ENCODE data around the gene AKAP5. TPM values are rescaled to one million over a fixed set of nuclear protein-coding genes. Genes with fewer than 3 reads are reported as not detected.
A peak's percentile ranks its signal among the peaks of the same experiment; 100 is the strongest.

Gene AKAP5
- total and polyA plus RNA-seq, 2 experiments from 2014 or later, result 1.0 to 3.4 TPM

DNA sequence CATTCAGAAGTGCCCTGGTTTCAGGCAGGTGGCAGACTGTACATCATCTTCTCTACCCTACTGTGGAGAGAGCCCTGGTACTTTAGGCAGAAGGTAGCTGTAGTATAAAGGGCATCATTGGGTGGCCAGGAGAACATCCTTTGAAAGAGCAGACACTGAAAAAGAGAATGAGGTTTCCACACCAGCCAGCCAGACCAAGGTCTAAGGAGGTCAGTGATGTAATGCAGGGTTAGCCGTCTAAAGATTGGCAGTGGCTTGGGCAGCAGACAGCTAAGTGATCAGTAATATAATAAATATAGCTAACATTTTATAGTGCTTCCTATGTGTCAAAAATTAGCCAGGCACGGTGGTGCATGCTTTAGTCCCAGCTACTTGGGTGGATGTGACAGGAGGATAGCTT lies 26.3 kb downstream of the AKAP5 start:
- H3K4me3 Mint-ChIP-seq, result no peak overlapping the region
- no peaks in the 10 kb centered on the region for H3K4me1 Mint-ChIP-seq
- peaks cover 13% of the 10 kb centered on the region for H3K36me3 ChIP-seq (ENCODE audit: insufficient read depth)
- no peak overlapping the region for H3K4me3 ChIP-seq
- no peak for TF ChIP-seq ZNF462 (CRISPR knock-in tag; IDR thresholded peaks at IDR 0.05)
- TF ChIP-seq ZNF331 (CRISPR knock-in tag; IDR thresholded peaks at IDR 0.05; ENCODE audit: low read depth), result no peak
- TF ChIP-seq STAT1 (IDR thresholded peaks at IDR 0.05; ENCODE audit: unreplicated experiment), result no peak
- TF ChIP-seq JUNB (IDR thresholded peaks at IDR 0.05; ENCODE audit: unreplicated experiment), result no peak
- no peak for TF ChIP-seq REST (IDR thresholded peaks at IDR 0.05; ENCODE audit: unreplicated experiment)
- peaks cover 11% of the 10 kb centered on the region; the same call in 1 of the 2 replicates for H4K20me1 ChIP-seq (replicated peaks; ENCODE audit: insufficient read depth)
- H3K79me2 ChIP-seq (replicated peaks; ENCODE audit: insufficient read depth), result peaks cover 9% of the 10 kb centered on the region
- H3K9me3 Mint-ChIP-seq, result no peaks in the 10 kb centered on the region
- no peak for ATAC-seq
- H3K9me2 ChIP-seq (ENCODE audit: insufficient read depth), result no peaks in the 10 kb centered on the region
- no peaks in the 10 kb centered on the region for H3K27me3 ChIP-seq (ENCODE audit: insufficient read depth)
- H3K4me1 ChIP-seq (ENCODE audit: insufficient read depth), result no peaks in the 10 kb centered on the region
- no peak overlapping the region for H3K27ac Mint-ChIP-seq
- no peaks in the 10 kb centered on the region for H3F3A ChIP-seq (replicated peaks; ENCODE audit: low read depth)
- no peaks in the 10 kb centered on the region for H3K27me3 Mint-ChIP-seq (ENCODE audit: insufficient read depth, low read depth, poor library complexity)
- H3K36me3 Mint-ChIP-seq (ENCODE audit: low read depth), result peaks cover 21% of the 10 kb centered on the region
- DNase-seq (ENCODE audit: low spot score), result no peak
- H2AFZ ChIP-seq, result no peak overlapping the region
- H3K27ac ChIP-seq (ENCODE audit: low read depth), result peak overlapping the region; percentile 26; the same call in 1 of the 2 replicates
- H3K4me2 ChIP-seq, result no peak overlapping the region
